HEK293T (cell line): ENCODE results near the gene DNAJB11.

Source experiments
- CTCF ChIA-PET: fragments of 350-600 bp; formaldehyde crosslinking; extraction: SDS; loops from one replicate; lab custom pipeline; 2021; ENCODE audit warnings: antibody characterized with exemption, inconsistent platforms; lab: Yijun Ruan, JAX
- POLR2A ChIA-PET: fragments of 350-600 bp; formaldehyde crosslinking; extraction: SDS; loops from one replicate; lab custom pipeline; 2020; ENCODE audit warnings: antibody characterized with exemption, inconsistent platforms; lab: Yijun Ruan, JAX
- DNase-seq: peaks from one replicate; pipeline ENCODE4 v3.0.0; 2012; ENCODE audit warnings: mixed read lengths; ENCODE audit errors: extremely low spot score
- ARNT ChIP-seq: fragments of 450-650 bp; IDR thresholded peaks from 2 replicates; pipeline ENCODE4 v1.6.1; 2017; ENCODE audit warnings: mild to moderate bottlenecking
- BHLHE40 ChIP-seq: fragments of 450-650 bp; IDR thresholded peaks from 2 replicates; pipeline ENCODE4 v1.6.1; 2016; ENCODE audit warnings: mild to moderate bottlenecking, moderate library complexity, borderline replicate concordance
- CTBP1 ChIP-seq: fragments of 450-650 bp; IDR thresholded peaks from 2 replicates; pipeline ENCODE4 v1.6.1; 2016; ENCODE audit warnings: borderline replicate concordance
- ELF4 ChIP-seq: fragments of 450-650 bp; IDR thresholded peaks from 2 replicates; pipeline ENCODE4 v1.6.1; 2017; ENCODE audit warnings: antibody characterized with exemption
- FOXA1 ChIP-seq: fragments of 450-650 bp; IDR thresholded peaks from 2 replicates; pipeline ENCODE4 v1.6.1; 2016; ENCODE audit warnings: mild to moderate bottlenecking
- FOXK2 ChIP-seq: fragments of 450-650 bp; IDR thresholded peaks from 2 replicates; pipeline ENCODE4 v1.6.1; 2016; ENCODE audit warnings: mild to moderate bottlenecking
- FOXM1 ChIP-seq: fragments of 450-650 bp; IDR thresholded peaks from 2 replicates; pipeline ENCODE4 v1.6.1; 2017; ENCODE audit warnings: mild to moderate bottlenecking, borderline replicate concordance
- HDGF ChIP-seq: fragments of 450-650 bp; IDR thresholded peaks from 2 replicates; pipeline ENCODE4 v1.6.1; 2017; ENCODE audit warnings: antibody characterized with exemption, borderline replicate concordance
- L3MBTL2 ChIP-seq: fragments of 450-650 bp; conservative IDR thresholded peaks from 2 replicates; pipeline ENCODE4 v1.6.1; 2016; ENCODE audit warnings: mild to moderate bottlenecking
- LEF1 ChIP-seq: fragments of 450-650 bp; IDR thresholded peaks from 2 replicates; pipeline ENCODE4 v1.6.1; 2017; ENCODE audit warnings: mild to moderate bottlenecking, borderline replicate concordance
- NFRKB ChIP-seq: fragments of 450-650 bp; IDR thresholded peaks from 2 replicates; pipeline ENCODE4 v1.6.1; 2016; ENCODE audit warnings: mild to moderate bottlenecking, moderate library complexity
- SP1 ChIP-seq: fragments of 450-650 bp; IDR thresholded peaks from 2 replicates; pipeline ENCODE4 v1.6.1; 2017
- SUZ12 ChIP-seq: fragments of 450-650 bp; IDR thresholded peaks from 2 replicates; pipeline ENCODE4 v1.6.1; 2016; ENCODE audit warnings: mild to moderate bottlenecking
- TARDBP ChIP-seq: fragments of 450-650 bp; IDR thresholded peaks from 2 replicates; pipeline ENCODE4 v1.6.1; 2016
- ZNF384 ChIP-seq: fragments of 450-650 bp; IDR thresholded peaks from 2 replicates; pipeline ENCODE4 v1.6.1; 2016
- TF ChIP-seq, protein P1 (sequence below): fragments of 450-650 bp; IDR thresholded peaks from 2 replicates; pipeline ENCODE4 v1.6.1; 2016

Gene DNAJB11

DNA sequence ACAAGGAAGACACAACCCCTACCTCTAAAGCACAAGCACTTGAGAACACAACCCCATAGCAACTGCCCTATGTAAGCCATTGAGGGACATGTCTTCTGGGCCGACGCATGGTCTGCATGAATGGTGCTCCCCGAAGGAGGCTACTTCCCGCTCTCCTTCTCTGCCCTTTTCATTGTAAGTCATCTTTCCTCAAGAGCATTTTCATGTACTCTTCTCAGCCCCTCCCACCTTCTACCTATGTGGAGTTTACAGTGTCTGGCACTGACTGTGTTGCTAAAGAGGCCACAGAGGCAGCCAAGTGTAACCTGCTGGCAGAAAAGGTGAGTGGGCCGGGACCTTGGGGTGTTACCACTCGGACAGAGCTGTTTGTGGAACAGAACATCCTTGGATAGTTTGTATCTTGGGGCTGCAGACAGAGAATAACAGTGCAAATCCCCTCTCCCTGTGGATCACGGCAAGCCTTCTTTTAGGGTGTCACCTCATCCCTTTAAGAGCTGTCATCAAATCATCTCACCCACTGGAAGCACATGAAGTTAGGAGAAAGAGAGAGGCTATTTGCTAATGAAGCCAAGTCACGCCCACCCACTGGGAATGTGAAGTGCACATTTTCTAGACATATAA is 47.9 kb downstream of the DNAJB11 start:
- CTCF ChIA-PET, result no interaction called here
- TF ChIP-seq HDGF (no peak), ZNF384 (no peak), TARDBP (no peak), FOXK2 (no peak), SP1 (no peak), ARNT (no peak), NFRKB (no peak), SUZ12 (no peak)
- TF ChIP-seq, protein P1, sequence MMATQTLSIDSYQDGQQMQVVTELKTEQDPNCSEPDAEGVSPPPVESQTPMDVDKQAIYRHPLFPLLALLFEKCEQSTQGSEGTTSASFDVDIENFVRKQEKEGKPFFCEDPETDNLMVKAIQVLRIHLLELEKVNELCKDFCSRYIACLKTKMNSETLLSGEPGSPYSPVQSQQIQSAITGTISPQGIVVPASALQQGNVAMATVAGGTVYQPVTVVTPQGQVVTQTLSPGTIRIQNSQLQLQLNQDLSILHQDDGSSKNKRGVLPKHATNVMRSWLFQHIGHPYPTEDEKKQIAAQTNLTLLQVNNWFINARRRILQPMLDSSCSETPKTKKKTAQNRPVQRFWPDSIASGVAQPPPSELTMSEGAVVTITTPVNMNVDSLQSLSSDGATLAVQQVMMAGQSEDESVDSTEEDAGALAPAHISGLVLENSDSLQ, result no peak
- POLR2A ChIA-PET, result no interaction called here
- DNase-seq, result no peak

DNA sequence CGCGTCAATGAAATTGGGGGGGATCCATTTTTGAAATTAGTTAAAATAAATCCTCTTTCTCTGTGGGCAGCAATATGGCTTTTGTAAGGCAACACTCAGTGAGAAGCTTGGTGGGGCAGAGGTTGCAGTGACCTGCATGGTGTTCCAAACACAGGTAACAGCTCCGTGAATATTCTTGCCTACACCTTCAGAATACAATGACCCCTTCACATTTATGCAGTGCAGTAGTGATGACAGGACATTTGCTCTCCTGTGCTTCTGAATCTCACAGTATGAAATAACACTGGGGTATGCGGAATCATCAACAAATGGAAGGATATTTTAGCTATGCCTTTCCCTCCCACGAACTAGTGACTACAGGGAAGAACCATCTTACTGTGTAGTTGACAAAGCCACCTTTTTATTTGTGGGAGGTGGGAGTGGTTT is 49.3 kb downstream of the DNAJB11 start:
- CTCF ChIA-PET, result no interaction called here
- POLR2A ChIA-PET, result no interaction called here

DNA sequence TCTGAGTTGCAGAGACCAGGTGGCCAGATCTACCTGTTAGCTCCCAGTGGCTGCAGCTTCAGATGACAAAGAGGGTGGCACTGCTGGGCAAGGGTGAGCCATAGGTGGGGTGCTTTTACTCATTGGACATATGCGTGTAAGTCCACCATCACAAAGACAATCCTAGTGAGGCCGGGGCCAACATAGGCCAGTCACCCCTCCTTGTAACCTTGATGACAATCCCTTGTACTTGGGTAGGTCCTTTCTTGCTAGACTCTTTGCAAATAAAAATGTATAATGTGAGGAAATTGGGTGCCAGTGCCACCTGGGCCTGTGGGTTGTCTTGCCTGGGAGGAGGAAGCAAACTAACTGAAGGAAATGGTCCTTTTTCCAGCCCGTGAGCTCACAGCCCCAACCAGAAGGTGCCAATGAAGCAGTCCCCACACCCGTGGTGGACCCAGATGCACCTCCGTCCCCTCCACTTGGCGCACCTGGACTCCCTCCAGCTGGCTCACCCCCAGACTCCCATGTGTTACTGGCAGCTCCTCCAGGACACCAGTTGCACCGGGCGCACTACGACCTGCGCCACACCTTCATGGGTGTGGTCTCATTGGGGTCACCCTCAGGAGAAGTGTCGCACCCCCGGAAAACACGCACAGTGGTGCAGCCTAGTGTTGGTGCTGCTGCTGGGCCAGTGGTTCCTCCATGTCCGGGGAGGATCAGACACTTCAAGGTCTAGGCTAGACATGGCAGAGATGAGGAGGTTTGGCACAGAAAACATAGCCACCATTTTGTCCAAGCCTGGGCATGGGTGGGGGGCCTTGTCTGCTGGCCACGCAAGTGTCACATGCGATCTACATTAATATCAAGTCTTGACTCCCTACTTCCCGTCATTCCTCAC is 49.9 kb downstream of the DNAJB11 start:
- POLR2A ChIA-PET, result no interaction called here
- CTCF ChIA-PET, result no interaction called here
- TF ChIP-seq LEF1 (no peak), TARDBP (no peak), ELF4 (no peak), NFRKB (no peak), FOXM1 (no peak), SUZ12 (no peak), BHLHE40 (no peak), CTBP1 (no peak), FOXA1 (no peak), FOXK2 (no peak), ARNT (no peak), L3MBTL2 (no peak), HDGF (no peak)
- TF ChIP-seq, protein P1, result no peak
- no peak for DNase-seq

More for the DNA sequence above, 49.3 kb downstream of the DNAJB11 start:
- DNase-seq, result no peak
- no peak for TF ChIP-seq ELF4
- TF ChIP-seq NFRKB, result no peak
- no peak for TF ChIP-seq TARDBP
- no peak for TF ChIP-seq SP1
- TF ChIP-seq HDGF, result no peak

DNA sequence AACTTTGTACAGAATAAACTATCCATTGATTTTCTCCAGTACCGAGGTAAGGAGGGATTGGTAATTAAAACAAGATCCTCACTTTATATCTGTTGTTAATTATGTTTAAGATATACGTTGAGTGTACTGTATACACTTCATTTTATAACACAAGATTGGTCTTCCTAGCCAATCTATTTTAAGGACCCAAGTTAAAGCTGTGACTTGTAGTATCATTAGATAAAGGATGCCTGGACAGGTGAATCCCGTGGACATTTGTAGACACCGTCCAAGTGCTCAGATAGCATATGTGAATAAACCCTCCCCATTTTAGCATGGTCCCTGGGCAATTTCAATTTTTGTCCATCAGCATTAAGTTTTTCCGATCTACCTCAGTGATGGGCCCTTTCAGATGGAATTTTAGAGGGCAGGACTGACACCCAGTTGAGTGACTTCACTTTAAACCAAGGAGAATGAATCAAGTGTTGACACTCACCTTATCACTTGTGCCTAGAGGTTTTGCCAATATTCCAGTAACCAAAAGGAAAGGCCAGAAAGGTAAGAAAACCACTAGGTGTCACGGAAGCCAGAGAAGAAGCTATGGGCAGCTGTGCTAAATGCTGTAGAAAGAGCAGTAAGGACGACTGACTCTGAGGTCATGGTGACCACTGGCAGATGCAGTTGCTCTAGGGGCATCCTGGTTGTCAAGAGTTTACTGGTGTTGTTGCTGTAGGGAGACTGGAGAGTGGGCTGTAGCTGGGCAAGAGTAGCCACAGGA is 51.6 kb downstream of the DNAJB11 start:
- TF ChIP-seq ZNF384 (no peak), ELF4 (no peak), L3MBTL2 (no peak), HDGF (no peak), NFRKB (no peak), CTBP1 (no peak), FOXA1 (no peak), TARDBP (no peak), BHLHE40 (no peak), FOXK2 (no peak), SUZ12 (no peak), ARNT (no peak), LEF1 (no peak), SP1 (no peak), FOXM1 (no peak)
- TF ChIP-seq, protein P1, result no peak
- ChIA-PET CTCF (no interaction called here), POLR2A (no interaction called here)
- no peak for DNase-seq

DNA sequence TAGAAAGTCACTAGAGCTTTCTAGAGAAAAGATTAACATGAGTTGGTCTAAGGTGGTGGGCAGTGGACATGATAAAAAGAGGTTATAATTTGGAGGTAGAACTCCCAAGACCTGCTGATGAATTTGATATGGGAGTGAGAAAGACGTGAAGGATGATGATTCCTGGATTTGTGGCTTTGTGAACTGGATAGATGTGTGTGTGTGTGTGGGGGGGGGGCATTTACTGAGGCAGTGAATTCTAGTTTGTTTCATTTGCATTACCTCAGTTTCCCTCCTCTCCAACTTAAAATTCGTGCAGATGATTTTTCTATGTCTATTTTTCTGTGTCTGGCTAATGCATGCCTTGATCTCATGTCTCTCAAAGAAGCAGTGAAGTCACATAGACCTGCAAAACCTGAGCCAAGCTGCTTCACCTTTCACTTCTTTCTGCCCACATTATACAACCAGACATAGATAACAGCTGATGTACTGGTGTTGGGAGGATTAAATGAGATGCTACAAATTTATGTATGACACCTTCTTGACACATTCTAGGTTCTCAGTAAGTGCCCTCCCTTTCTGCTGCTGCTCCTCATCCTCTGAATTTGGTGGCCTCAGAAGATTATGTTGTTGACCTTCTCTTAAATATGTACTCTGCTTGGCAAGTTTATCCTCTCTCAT is 52.3 kb downstream of the DNAJB11 start:
- no peak for TF ChIP-seq FOXA1
- TF ChIP-seq FOXK2, result no peak
- no peak for TF ChIP-seq BHLHE40
- TF ChIP-seq ELF4, result no peak
- TF ChIP-seq, protein P1, result no peak
- no peak for TF ChIP-seq HDGF
- no peak for TF ChIP-seq NFRKB
- TF ChIP-seq CTBP1, result no peak
- no peak for TF ChIP-seq FOXM1
- TF ChIP-seq SUZ12, result no peak
- TF ChIP-seq L3MBTL2, result no peak
- TF ChIP-seq SP1, result no peak
- TF ChIP-seq TARDBP, result no peak
- no peak for TF ChIP-seq LEF1
- no peak for TF ChIP-seq ZNF384
- no peak for TF ChIP-seq ARNT
- POLR2A ChIA-PET, result no interaction called here

More for the DNA sequence above, 52.3 kb downstream of the DNAJB11 start:
- DNase-seq, result no peak
- CTCF ChIA-PET, result no interaction called here
